GM21390 (cell line): ENCODE data around the gene WSB2.

ENCODE experiments used
- ATAC-seq: cut with Tn5 transposase; IDR thresholded peaks from one replicate; pipeline ENCODE4 v1.9.1; 2021; ENCODE audit not compliant: unreplicated experiment

WSB2 gene

DNA sequence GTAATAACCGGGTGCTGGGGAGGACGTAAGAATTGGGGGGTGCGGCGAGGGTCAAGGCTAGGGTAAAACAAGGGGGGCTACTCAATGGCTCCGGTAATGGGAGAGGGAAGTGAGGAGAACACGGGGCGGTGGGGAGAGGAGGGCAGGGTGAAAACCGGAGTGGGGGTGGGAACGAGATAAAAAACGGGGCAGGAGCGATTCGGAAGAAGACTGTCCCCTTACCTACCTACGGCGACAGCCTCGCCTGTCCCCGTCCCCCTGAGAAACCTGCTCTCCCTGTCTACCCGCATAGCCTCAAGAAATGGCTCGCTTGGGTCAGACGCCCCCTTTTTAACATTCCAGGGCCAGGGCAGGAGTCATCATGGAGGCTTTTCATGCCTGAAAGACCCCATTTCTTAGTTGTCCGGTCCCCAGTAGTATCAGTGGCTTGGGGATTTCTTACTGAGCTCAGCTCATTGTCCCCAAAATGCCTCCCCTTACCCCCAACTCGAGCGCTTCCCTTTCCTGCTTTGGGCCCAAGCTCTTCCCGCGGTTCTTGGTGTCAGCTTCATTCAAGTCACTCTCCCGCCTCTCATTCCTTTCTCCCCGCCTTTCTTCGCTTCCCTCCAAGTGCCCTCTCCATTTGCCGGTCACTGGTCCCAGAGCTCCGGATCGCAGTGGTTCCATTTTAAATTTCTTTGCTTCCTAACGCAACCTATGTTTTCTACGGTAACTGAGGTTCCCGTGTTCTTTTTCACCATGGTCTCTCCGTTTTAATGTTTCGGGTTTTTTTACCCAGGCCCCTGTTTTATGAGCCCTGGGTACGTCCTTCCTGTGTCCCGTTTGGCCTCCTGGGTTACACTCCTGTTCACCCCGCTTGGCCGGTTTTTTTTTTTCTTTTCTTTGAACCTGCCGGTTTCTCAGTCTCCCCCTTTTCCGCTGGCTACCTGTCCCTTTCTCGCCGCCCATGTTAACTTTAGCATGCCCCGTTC lies 1.2 kb upstream of the WSB2 start:
- ATAC-seq: no peak

DNA sequence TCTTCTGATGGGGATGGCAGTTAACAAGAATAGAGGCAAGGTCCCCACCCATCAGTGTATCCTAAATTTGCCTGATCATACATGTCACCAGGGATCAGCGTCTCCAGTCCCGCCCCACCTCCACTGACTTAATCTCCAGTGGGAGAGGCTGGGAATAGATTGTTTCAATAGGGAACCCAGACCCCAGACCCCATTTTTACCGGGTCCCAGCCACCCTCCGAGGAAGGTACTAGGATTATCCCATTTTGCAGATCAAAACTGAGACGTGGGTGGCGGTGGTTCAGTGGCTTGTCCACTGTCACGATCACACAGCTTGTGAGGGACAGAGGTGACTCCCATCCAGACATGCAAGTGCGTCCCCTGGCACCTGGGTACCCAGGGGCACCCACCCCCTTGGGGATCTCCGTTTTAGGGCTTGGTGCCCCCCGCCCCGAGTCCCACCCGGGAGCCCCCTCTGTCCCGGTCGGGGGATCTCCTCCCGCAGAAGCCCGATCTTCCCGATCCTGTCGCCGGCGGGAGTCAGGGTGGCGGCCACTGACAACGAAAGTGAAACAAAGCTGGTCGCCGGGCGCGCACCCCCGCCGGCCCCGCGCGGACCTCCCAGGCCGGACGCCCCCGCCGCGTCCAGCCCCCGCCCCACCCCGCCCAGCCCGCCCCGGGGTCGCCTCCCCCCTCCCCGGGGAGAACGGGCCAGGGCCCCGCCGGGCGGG lies 523 bp downstream of the WSB2 start:
- peak; percentile 37 for ATAC-seq

DNA sequence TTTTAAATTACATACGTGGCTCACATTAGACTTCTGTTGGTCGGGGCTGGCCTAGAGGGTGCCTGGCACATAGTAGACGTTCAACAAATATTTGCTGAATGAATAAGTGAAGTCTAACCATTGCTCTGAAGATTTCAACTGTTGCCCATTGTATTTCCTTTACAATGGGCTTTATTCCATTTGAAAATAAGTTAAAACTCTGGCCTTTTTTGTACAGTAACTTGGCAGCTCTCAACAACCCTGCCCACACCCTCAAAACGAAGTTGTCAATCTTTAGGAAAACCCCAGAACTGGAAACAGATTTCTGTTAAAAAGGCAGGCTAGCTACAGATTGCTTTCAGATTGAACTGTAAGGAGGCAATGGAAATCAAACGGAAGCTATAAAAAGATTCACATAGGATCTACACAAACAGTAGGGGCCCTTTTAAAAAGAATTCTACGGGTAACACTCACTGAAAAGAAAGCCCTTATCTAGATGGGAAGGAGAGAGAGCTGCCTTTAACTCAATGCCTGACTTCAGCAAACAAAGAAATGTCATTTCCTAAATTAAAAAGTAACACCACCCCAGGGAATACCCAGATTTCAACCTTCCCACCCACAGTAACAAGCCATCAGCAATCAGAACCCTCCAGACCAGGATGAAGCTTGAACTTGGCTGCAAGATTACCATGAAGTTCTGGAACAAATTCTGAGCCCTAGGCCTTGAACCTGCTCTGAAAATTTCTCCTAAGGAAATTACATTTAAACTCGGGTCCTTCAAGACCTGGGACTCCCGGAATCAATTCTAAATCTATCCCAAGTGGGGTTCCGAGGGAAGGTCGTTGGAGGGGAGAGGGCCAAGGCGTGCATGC lies 1.4 kb downstream of the WSB2 start:
- ATAC-seq: no peak

DNA sequence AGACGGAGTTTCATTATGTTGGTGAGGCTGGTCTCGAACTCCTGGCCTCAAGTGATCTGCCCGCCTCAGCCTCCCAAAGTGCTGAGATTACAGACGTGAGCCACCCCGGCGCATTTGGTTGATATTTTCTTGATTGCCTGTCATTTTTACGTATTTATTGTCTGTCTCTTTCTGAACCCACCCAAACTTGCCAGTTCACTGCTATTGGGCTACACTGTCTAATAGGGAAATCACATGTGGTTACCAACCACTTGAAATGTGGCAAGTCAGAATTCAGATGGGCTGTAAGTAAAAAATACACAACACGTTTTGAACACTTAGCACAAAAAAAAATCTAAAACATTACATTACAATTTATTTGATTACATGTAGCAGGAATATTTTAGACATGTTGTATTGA lies 2.1 kb downstream of the WSB2 start:
- ATAC-seq: no peak

DNA sequence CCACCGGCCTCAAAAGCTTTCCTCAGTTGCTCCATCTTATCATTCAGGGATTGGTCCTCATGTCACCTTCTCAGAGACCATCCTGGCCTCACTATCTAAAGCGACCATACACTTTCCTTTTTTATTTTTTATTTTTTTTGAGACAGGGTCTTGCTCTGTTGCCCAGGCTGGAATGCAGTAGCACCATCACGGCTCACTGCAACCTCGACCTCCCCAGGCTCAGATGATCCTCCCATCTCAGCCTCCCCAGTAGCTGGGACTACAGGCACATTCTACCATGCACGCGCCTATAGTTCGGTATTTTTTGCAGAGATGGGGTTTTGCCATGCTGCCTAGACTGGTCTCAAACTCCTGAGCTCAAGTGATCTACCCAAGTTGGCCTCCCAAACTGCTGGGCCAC lies 2.8 kb downstream of the WSB2 start:
- ATAC-seq: no peak

DNA sequence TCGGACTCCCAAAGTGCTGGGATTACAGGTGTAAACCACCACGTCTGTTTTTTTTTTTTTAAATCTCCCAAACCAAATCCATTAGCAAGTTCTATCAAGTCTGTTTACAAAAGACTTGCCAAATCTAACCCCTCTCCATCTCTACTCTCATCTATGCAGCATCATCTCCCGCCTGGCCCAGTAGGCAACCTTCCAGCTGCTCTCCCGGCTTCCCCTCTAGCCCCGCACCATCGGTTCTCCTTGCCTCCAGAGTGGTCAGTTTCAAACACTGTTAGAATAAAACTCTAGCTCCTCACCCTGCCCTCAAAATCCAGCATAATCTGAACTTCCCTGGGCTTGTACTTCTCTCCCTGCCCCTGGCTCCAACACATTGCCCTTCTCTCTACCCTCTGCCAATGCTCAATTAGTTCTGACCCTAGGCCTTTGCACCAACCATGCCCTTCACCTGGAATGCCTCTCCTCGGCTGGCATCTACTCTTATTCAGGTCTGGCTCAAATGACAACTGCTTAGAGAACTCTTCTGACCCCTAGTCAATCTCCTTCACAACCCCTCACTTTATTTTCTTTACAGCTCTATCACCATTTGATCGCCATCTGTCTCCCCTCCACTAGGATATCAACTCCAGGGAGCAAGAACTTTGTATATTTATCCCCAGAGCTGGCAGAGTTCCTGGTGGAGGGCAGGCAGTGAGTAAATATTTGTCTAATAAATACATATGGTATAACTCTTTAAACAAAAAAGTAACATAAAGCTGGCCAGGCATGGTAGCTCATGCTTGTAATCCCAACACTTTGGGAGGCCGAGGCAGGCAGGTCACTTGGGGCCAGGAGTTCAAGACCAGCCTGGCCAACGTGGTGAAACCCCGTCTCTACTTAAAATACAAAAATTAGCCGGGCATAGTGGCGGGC lies 4.9 kb downstream of the WSB2 start:
- ATAC-seq: no peak

DNA sequence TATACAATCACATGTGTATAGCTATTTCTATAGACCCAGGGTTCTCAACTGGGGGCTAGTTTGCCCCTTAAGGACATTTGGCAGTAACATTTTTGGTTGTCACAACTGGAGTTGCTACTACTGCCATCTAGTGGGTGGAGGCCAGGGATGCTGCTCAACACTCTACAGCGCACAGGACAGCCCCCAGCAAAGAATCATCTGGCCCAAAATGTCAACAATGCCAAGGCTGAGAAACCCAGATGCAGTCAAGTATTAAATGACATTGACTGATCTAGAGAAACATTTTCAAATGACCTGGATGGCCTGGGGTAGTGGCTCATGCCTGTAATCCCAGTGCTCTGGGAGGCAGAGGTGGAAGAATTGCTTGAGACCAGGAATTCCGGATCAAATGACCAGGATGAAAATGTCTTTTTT lies 5.8 kb downstream of the WSB2 start:
- peak; percentile 82 for ATAC-seq

DNA sequence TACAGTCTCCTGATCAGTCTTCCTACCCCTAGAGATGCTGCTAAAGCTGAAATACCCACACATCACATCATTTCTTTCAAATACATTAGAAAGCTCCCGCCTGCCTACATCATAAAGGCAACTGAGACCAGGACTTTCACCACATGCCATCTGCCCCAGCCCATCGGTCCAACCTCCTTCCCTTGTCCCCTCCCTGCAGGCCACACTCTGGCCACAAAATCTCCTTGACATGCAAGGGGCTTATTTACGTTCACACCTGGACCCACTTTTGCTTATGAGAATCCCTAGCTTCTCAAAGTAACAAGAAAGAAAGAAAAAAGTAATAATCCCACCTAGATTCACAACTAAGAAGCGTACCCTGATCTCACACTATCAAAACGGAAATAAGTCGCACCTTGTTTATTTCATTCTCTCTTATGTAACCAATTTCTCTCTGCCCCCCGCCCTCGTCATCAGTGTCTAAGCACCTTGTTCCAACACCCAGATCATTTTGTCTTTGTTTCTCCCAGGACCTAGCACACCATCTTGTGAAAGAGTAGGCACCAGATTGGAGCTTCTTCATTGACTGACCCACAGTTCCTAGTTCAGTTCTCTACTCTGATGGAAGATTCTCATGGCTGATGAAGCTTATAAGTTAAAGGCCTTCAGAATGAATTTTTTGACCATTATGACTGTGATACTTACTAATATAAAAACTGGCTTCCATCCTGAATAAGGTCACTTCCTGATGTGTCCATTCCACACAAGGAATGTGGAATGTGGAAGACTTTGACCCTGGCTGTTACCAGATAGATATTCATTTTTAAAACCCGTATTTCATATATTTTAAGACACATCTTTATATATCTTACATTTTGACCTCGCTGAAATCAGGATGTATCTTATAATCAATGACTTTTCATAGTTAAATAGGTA lies 7.7 kb downstream of the WSB2 start:
- no peak for ATAC-seq

DNA sequence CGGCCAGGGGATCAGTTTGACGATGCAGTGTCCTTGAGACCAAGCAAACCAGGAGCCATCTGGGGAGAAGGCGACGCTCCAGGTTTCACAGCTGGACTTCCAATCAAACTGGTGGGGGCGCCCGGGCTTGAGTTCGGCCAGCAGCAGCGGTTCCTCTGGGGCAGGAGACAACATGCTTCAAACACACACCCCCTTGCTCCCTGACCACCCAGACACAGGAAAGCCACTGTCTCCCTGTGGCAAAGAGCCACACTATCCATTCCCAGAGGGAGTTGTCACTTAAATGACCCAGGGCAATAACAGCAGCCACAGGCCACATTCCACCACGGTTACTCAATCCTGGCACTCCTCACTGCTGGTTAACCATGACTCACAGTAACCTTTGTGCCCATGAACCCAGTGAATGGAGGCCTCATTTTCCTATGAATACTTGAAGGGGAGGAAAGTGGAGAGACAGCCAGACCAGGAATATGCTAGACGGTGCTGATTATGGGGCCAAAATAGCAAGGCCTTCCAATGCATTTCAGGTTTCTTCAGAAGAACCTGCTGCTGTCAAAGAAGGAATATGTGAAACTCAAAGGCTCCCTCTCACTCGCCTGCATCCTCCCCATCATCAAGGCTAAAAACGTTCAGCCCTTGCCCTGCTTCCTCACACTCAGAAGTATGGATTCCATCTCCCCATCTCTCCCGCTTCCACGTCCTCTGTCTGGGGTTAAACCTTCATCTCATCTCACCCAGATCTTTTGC lies 8.5 kb downstream of the WSB2 start:
- no peak for ATAC-seq

DNA sequence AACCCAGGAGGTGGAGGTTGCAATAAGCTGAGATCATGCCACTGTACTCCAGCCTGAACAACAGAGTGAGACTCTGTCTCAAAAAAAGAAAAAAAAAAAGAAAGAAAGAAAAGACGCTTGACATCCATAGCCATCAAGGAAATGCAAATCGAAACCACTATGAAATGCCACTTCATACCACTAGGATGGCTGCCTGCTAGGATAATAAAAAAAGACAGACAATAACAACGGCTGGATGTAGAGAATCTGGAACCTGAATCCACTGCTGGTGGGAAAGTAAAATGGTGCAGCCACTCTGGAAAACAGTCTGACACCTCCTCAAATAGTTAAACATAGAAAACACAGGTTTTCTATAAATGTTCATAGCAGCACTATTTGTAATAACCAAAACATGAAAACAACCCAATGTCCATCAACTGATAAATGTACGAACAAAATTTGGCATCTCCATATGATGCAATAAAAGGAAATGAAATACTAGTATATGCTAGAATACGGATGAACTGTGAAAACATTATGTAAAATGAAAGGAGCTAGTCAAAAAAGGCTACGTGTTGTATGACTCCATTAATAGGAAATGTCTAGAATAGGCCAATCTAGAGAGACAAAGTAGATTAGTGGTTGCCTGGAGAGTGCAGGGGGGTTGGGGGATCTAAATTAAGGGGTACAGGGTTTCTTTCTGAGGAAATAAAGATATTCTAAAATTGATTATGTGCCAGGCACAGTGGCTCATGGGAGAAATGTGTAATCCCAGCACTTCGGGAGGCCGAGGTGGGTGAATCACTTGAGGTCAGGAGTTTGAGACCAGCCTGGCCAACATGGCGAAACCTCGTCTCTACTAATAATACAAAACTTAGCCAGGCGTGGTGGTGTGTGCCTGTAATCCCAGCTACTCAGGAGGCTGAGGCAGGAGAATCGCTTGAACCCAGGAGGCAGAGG lies 9.7 kb downstream of the WSB2 start:
- no peak for ATAC-seq

DNA sequence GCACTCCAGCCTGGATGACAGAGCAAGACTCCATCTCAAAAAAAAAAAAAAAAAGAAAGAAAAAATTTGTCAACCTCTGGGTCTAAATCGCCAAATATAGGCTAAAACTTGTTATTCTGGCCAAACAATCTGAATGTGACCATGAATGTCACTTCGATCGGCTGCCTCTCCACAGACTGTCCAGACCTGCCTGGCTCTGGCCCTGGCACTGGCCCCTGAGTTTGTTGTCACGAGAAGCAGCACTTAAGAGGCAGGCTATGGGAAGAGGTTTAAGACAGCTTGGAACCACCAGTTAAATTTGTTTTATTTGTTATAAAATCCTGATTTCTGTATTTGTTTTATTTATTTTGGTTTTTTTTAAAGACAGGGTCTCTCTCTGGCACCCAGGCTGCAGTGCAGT lies 14.5 kb downstream of the WSB2 start:
- ATAC-seq: no peak

DNA sequence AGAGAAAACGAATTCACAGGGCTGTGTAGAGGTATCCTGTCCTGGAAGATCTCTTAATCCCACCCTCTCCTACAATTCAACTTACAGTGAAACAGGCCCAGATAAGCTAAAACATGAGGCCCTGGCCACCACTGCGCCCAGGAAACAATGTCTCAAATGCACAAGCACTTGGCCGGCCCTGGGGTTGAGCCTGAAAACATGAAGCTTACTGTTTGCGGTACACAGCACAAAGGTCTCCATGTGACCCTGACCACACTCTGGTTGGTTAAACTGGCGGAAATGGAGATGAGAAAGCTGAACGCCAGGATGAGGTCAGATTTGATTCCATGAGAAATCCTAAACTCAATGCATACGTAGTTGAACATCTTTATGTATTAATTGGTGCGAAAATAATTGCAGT lies 16.4 kb downstream of the WSB2 start:
- ATAC-seq: no peak

DNA sequence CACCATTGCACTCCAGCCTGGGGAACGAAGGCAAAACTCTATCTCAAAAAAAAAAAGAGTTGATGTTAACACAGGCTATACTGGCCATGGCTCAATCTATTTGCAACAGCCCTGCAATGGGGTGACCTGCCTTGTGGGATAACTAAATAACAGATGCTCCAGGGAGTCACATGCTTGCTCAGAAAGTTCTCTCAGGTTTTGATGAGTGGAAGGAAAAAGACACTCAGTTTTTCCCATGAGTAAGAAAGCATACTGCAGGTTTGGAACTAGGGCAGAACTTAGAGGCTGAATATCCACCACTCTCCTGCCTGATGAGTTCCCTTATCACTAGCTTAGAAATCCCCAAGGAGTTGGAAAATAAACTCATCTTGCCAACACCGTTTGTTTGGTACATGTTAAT lies 16.9 kb downstream of the WSB2 start:
- no peak for ATAC-seq

DNA sequence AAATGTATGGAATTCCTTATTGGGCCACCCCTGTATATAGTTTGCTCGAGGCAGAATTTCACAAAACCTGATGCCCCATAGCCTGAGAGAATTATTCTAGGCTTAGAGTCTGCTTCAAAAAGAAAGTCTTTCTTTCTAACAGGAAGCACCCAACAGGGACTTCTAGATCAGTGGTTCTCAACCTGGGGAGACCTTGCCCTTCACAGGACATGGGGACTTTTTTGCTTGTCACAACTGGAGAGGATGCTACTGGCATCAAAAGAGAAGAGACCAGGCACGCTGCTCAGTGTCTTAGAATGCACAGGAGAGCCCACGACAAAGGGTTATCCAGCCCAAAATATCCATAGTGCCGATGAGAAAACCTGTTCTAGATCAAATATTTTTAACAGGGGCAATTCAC lies 18.9 kb downstream of the WSB2 start:
- ATAC-seq: no peak

DNA sequence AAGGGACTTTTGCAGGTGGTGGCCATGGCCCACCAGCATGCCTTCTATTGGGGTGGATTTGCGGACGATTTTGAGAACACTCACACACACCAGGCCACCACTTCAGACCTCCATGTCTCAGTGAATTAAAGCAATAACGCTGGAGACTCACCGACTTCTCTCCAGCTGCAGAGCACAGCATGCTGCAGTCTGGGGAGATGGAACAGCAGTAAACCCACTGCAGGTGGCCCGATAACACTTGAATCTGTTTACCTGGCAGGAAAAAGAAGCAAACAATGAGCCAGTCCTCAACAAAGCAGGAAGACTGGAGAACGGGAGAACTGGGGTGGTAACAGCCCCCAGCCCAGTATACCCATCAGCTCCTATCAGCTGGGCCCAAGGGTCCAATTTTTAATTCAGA lies 22.8 kb downstream of the WSB2 start:
- no peak for ATAC-seq

DNA sequence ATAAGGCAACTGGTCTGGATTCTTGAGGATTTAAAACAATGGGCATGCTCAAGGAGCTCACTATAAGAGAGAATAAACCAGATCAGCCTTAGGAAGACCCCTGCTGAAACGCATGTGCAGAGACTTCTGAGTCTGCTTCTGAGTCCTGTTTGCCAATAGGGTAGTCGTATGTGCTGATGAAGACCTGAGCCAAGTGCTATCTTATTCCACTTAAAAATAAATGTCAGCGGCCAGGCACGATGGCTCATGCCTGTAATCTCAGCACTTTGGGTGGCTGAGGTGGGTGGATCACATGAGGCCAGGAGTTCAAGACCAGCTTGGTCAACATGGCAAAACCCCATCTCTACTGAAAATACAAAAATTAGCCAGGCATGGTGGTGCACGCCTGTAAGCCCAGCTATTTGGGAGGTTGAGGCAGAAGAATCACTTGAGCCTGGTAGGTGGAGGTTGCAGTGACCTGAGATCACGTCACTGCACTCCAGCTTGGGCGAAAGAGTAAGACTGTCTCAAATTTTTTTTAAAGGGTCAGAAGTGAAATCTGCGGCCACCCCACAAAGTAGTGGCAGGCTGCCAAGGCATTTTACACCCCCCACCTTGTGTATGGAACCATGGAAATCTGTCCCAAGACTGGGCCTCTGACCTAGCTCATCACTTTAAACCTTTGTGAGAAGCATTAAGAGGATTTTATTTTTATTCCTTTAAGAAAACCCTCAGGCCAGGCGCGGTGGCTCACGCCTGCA lies 24.1 kb downstream of the WSB2 start:
- ATAC-seq: no peak
